SKM-1 (cell line): ENCODE results near the gene ZSCAN9.

Experiments used
- DNase-seq: peaks from one replicate; lab custom pipeline; 2025; ENCODE audit not compliant: unreplicated experiment; lab: John Stamatoyannopoulos, UW

ZSCAN9 gene

DNA sequence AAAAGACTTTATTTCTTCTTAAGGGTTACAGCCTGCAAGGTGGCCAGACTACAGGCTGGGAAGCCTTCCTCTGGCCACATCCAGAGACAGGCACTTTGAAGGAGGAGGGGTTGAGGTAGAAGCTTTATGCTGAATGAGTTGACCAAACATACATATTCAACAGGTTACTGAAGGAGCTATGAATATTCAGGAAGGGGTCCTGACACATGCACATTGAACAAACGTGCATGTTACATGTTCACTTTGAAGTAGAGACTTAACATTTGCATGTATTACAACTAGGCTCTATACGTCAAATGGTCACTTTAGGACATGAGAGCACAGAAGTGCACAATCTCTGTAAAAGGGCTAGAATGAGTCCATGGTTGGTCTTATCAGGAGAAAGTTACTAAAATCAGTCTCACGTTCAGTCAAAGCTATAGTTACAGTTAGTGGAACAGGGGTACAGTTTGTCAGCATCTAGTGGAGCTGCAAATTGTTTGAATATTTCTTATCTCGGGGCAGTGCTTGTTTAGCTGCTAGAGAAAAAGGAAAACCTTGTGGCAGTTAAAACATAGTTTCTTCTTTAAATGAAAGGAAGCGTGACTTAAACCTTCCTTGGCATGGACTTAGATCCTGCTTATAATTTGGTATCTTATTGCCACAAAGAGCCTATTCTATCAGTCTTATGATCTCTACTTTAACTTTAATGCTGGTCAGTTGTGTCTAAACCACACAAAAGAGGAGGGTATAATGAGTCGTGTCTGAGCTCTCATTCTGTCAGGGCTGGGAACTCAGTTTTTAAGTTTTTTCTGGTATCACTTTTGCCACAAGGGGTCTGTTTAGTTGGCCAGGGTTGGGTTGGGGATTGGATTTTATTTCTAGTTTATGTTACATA lies 4.6 kb upstream of the ZSCAN9 start:
- DNase-seq: no peak

DNA sequence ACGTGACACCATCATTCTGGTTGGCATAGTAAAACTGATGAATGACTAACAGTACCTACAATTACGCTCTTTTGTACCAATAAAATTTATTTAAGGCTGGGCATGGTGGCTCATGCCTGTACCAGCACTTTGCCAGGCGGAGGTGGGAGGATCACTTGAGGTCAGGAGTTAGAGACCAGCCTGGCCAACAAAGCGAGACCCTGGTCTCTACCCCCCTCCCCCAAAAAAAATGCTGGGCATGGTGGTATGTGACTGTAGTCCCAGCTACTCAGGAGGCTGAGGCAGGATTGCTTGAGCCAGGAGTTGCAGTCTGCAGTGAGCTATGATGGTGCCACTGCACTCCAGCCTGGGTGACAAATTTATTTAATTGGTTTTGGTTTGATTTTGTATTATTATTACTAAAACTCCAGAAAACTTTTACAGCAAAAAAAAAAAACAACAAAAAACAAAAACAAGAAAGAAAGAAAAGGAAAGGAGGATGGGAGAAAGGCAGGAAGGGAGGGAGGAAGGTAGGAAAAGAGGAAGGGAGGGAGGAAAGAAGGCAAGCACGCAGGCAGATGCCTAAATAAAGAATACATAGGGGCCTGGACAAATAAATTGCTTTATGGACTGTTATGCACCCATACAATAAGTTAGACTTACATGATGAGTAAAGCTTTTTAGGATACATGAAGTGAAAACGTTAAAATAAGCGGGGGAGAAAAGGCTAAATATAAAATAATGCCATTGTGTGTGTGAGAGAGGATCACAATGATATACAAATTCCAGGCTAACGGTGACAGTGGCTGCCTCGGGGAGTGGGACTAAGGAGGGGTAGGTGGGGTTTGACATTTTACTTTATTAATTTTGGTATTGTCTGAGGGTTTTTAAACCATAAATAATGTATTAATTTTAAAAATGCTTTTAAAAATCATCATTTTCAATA lies 682 bp upstream of the ZSCAN9 start:
- no peak for DNase-seq

DNA sequence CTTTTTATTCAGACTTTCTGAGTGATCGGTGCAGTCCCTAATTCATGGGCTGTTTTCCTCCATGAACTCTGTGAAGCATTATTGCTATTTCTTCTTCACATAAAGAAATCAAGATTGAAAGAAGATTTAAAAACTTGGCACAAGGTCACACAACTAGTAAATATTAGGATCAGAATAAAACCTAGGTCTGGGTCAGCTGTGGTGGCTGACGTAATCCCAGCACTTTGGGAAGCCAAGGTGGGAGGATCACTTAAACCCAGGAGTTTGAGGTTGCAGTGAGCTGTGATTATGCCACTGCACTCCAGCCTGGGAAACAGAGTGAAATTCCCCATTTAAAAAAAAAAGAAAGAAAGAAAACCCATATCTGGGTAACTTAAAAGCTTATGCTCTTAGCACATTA lies 1.4 kb downstream of the ZSCAN9 start:
- no peak for DNase-seq

DNA sequence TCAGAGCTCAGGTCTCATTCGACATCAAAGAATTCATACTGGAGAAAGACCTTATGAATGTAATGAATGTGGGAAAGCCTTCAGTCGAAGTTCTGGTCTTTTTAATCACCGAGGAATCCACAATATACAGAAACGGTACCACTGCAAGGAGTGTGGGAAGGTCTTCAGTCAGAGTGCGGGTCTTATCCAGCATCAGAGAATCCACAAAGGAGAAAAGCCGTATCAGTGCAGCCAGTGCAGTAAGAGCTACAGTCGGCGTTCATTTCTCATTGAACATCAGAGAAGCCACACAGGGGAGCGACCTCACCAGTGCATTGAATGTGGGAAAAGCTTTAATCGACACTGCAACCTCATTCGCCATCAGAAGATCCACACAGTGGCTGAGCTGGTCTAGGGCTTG lies 7.7 kb downstream of the ZSCAN9 start:
- DNase-seq: no peak

DNA sequence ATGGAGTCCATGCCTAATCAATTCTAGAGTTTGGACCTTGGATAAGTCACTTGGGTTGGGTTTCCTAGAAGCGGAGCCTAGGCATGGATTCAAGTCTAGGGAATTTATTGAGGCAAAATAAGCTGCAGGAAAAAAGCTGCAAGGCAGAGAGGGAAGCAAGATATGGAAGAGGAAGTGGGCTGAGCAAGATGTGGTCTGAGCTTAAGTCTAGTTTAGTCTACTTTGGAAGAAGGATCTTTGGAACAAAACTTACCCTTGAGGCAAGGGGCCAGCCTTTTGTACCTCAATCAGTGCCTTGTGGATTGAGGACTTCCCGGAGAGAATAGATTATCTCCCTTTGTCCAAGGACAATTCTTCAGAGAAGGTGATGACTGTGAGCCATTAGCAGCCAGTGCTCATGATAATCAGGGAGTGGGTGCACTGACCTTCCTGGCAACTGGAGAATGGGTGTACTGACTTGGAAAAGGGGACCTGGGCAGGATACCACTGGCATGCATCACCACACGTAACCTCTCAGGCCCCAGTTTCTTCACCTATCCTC lies 10.9 kb downstream of the ZSCAN9 start:
- DNase-seq: no peak

DNA sequence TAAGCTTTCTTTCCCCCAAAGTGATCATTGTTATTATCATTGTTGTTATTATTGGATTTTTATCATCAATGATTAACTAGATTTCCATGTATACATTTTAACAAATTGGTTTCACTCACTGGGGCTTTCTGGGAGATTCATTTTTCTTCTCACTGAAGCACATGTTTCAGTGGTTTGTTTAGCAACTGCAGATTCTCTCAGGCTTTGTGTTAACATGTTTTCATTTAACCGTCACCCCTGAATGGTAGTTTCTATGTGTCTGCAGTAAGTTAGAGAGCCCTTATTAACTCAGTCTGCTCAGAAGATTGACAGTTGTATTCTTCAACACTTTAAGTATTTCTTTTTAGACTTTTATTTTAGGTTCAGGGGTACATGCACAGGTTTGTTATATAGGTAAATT lies 14.6 kb downstream of the ZSCAN9 start:
- DNase-seq: no peak

DNA sequence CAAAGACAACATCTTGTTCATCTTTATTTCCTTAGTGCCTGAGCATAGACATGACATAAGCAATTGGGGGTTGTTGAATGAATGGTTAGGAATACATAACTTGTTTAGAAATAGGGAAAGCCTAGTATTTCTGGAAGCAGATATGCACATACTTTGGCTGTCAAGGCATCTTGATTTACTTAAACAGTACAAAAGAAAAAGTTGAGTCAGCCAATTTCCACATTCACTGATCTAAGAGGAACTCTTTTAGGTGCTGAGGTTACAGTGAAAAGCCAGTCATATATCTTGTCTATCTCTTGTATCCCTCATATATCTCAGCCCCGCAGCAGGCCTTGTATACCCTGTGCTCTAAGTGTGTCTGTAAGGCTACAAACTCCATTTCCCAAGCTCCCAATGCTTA lies 15.4 kb downstream of the ZSCAN9 start:
- DNase-seq: no peak

DNA sequence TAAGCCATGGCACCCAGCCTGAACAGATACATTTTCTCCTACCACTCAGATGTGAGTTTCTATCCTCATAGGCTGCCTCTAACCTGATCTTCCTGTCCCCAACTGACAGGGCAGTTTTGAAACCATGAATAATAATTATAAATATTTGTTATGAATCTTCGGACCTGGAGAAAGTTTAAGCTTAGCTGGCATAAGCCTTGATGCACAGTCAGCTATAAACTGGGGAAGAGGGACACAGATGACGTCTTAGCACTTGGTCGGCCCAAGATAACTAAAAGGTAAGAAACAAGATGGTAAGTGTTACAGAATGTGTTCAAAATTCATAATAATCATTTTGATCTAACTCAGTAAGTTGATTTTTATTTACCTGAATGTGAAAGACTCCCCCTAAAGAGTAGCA lies 18.9 kb downstream of the ZSCAN9 start:
- no peak for DNase-seq

DNA sequence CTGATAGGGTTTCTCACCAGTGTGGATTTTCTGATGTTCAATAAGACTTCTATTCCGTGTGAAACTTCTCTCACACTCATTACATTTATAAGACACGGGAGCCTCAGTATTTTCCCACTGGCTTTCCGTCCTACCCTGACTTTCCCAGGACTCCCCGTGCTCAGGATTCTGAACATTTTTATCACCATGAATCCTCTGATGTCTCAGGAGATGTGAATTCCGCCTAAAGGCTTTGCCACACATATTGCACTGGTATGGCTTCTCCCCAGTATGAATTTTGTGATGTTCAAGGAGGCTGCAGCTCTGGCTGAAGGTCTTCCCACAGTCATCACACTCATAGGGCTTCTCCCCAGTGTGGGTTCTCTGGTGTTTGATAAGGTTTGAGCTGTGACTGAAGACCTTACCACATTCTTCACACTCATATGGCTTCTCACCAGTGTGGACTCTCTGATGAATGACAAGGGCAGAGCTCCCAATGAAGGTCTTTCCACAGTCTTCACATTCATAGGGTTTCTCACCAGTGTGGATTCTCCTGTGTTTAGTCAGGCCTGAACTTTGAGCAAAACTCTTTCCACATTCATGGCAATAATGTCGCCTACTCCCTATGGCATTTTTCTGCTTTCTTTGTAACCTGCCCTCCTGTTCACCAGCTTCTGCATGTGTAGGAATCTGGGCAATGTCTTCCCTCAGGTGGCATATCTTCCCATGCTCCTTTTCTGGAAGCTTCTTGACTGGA lies 20.3 kb downstream of the ZSCAN9 start:
- no peak for DNase-seq

DNA sequence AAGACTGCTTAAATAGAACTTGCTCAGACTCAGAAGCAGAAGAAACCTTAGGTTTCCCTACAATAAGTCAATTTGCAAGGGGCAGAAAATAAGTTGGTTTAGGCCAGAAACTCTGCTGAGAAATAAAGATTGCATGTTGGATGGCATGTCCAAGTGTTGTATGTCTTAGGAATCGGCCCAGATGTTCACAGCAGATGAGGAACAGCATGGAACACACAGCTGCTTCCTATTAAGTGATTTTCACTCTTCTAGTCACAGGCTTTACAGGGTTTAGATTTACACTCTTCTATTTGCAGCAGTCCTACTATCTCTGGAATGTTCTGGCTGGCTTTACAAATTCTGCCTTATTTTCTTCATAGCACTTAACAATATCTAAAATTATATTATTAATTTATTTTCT lies 23.8 kb downstream of the ZSCAN9 start:
- no peak for DNase-seq

DNA sequence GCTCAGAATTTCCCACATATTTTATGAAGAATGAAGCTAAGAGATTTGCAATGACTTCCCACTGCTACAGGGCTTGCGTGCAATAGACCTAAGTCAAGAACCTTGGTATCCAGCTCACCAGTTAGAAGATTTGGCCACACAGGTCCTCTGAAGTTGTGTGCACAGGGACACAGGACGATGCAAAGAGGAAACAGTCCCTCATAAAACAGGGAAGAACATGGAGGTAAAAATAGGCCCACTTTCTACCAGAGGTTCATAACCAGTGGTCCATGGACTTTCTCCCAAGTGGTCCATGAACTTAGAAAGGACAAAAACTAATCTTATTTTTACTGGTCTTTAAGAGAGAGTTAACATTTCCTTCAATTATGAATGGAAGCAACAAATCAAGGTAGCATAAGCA lies 25.7 kb downstream of the ZSCAN9 start:
- no peak for DNase-seq

DNA sequence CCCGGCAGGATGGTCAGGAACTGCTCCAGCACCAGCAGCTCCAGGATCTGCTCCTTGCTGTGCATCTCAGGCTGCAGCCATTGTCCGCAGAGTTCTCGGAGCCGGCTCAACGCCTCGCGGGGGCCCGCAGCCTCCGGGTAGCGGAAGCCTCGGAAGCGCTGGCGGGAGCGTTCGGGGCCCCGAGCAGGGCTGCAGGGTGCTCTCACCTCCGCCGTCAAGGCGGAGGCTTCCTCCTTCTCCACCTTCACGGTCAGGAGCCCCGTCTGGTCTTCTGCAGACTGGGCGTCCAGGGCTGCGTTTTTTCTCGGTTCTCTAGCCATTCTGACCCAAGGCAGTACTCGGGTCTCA lies 26.6 kb downstream of the ZSCAN9 start:
- no peak for DNase-seq

DNA sequence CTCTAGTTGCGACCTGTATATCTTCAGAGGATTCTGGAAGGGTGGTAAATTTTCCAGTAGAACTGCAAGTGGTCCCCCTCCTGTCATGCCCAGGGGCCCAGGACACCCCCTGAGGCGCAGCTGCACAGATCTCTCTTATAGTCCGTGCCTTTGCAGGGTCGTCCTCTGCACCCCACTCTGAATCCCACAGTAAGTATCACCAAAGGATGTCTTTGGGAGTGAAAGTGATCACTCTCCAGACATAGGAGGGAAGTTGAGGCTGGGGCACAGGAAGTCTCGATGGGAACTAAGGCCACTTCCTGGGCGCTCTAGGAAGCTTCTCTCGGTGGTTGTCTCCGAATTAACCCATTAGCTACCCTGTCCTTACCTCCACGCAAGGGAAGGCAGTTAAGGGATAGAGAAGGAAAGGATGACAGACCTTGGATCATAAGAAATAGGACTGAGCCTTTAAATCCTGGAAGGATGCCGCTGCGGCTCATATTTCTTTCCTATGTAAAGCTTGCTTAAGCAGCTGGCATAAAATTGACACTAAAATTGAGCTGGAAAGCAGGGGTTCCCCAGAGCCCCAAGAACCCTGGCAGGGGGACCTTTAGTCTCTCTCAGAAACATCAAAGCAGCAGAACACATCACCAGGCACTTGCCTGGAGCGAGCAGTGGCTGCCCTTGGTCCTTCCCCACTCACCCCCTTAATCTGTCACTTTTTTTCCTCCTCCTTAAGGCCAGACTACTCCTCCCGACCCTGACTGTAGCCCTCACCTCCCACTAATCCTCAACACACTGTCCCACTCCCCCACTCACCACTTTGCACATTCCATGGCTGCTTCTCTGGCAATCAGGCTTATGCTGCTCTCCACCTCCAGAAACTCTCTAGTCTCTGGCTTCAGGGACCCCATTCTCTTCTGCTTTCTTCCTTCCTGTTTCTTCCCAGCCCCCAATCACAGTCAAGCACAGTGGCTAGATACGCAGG lies 27.2 kb downstream of the ZSCAN9 start, which contains the start of gene ZKSCAN4:
ZKSCAN4 (minus strand) TSS at position 261 of the 967 bp plus-strand sequence. CDS start 289 bp downstream, outside the sequence.
- DNase-seq: peak; percentile 80

DNA sequence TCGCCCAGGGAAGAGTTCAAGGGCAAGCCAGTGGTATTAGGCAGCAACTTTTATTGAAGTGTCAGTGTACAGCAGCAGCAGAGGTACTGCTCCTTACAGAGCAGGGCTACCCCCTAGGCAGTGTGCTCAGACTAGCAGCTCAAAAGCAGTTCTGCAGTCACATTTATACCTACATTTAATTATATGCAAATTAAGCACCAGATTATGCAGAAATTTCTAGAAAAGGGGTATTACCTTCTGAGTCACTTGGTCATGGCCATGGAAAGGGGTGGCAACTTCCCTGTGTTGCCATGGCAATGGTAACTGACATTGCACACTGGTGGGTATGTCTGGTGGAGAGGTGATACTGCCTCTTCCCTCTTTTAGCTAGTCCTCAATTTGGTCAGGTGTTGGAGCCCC lies 29.0 kb downstream of the ZSCAN9 start:
- DNase-seq: no peak

DNA sequence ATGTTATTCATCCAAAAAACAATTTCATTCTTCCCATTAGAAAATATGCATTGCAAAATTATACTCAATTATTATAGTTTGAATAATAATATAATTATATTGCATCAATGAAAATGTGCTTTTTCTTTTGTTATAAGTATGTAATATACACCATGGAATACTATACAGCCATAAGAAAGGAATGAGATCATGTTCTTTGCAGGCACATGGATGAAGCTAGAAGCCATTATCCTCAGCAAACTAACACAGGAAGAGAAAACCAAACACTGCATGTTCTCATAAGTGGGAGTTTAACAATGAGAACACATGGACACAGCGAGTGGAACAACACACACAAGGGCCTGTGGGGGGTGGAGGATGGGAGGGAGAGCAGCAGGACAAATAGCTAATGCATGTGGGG lies 32.0 kb downstream of the ZSCAN9 start:
- no peak for DNase-seq

DNA sequence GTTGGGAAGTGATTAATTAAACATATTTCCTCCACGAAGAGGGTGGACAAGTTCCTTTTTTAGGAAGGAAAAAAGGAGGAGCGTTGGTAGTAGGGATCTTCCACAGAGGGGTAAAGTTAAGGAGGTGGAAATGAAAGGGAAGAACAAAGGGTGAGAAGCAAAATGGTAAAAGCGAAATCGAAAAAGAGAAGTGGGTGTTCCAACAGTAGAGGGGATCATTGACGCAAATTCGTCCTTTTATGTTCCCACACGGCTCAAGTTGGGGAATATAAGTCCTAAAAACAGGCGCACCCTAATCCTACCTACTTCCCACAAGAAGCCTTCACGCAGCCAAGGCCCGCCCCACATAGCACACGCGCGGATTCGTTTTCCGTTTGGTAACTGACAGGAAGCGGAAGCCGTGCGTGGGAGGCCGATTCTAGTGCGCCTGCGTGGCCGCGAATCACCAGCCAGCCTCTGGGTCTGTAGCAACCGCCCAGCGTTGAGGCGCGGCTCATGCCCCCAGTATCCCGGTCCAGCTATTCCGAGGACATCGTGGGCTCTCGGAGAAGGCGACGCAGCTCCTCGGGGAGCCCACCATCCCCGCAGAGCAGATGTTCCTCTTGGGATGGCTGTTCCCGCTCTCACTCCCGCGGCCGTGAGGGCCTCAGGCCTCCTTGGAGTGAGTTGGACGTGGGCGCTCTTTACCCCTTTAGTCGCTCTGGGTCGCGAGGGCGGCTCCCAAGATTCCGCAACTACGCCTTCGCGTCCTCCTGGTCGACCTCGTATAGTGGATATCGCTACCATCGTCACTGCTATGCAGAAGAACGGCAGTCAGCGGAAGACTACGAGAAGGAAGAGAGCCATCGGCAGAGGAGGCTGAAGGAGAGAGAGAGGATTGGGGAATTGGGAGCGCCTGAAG lies 34.1 kb downstream of the ZSCAN9 start, which contains the start of gene NKAPL:
NKAPL (plus strand) TSS at position 421 of the 901 bp plus-strand sequence; CDS start at position 496, 75 bp downstream.
- DNase-seq: no peak

DNA sequence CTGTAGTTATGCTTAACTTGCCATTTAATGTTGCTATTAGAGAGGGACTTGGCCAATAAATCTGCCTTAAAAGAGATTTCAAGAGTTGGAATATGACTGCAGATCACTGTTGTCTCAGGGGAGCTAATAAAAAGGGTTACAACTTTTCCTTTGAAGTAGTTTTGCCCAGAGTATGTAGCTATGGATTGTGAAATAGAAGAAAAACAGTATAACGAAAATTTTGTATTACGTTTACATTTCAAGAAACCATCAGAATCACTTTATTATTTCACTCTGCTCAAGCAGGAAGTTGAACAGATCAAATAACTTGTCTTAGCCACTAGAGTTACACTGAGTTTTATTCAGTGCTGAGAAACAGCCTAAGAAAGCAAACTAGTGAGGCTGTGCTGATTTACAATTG lies 38.8 kb downstream of the ZSCAN9 start:
- DNase-seq: no peak

DNA sequence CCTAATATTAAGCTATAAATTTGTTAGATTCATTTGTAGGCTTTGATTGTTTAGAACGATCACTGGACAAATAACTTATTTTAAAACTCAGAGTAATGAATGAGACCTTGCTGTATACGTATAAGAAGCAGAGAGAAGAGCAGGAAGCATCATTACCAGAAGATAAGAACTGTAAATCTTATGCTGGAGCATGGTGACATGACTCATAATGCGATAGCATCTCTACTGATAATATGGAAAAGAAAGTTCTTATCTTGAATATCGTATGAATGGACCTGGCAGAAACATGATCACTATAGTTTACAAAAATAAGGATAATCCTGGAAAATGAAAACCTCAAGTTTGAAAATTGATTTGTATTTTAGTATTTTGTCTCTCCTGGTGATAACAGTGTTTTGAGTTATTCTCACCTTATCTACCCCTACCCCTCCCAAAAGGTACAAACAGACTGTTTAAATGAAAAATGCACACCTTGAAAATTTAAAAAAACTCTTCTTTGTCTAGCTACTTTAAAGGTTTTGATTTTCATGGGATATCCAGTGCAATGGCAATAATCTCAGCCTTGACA lies 39.8 kb downstream of the ZSCAN9 start:
- DNase-seq: no peak
